ENCODE measurements around the gene DGKG. TPM values are rescaled to one million over a fixed set of nuclear protein-coding genes. Genes with fewer than 3 reads are reported as not detected.

DGKG gene
- polyA plus RNA-seq, 2 of the 4 experiments (the other 2 are of a cell fraction) = 11.5 to 13.3 TPM

- TF ChIP-seq HMGXB4 (CRISPR knock-in tag; IDR thresholded peaks at IDR 0.05; ENCODE audit: borderline replicate concordance) (no peak), ZNF302 (CRISPR knock-in tag; IDR thresholded peaks at IDR 0.05) (no peak), HDAC2 (IDR thresholded peaks at IDR 0.05) (no peak), REST (IDR thresholded peaks at IDR 0.05) (no peak)
Measured at GRCh38 chr3:186287711-186288110, 74.3 kb downstream of the DGKG start (continued).

- Histone ChIP-seq H3K27ac (no peak overlapping the region), H3K4me2 (no peak overlapping the region), H3K4me1 (no peaks in the 10 kb centered on the region; the same call in 2 of the 3 replicates), H3K9me3 (no peaks in the 10 kb centered on the region), H3K4me3 (no peak overlapping the region)
- ChIA-PET POLR2A (no interaction called here), CTCF (interaction anchor here (2.0 kb wide), 1 partner anchor 254 kb away, joined by 5 read pairs; no protein-coding TSS in a partner anchor)
- TF ChIP-seq CBX2 (IDR thresholded peaks at IDR 0.05; ENCODE audit: borderline replicate concordance, low read depth) = no peak
- TF ChIP-seq NR3C1 (IDR thresholded peaks at IDR 0.05) = no peak
- no peak for TF ChIP-seq RNF2 (IDR thresholded peaks at IDR 0.05; ENCODE audit: borderline replicate concordance, low read depth)
- TF ChIP-seq POLR2A (IDR thresholded peaks at IDR 0.05; ENCODE audit: low read length) = no peak
- TF ChIP-seq PBX3 (IDR thresholded peaks at IDR 0.05) = no peak
- TF ChIP-seq E2F6 (IDR thresholded peaks at IDR 0.05; ENCODE audit: borderline replicate concordance, low read depth) = no peak
- no peak for TF ChIP-seq RAD21 (conservative IDR thresholded peaks at IDR 0.05 in 1 of 2, IDR thresholded peaks at IDR 0.05 in 1 of 2)
- no peak for TF ChIP-seq CTCF (IDR thresholded peaks at IDR 0.05)
- TF ChIP-seq HOXA7 (CRISPR knock-in tag; IDR thresholded peaks at IDR 0.05) = no peak
- no peak for ATAC-seq
- 63% methylated on average over 5 of the region's 5 CpGs for WGBS (ENCODE audit: missing lambda C conversion rate)
- DNase-seq (ENCODE audit: low read depth in 1 of 2, low spot score in 1 of 2) = no peak
- FAIRE-seq = no peak
Measured at GRCh38 chr3:186286114-186286513, 75.9 kb downstream of the DGKG start.

- H3K27ac ChIP-seq = no peak overlapping the region
- no peak for TF ChIP-seq MAFK (IDR thresholded peaks at IDR 0.05; ENCODE audit: partially characterized antibody)
- TF ChIP-seq MYC (IDR thresholded peaks at IDR 0.05; ENCODE audit: borderline replicate concordance, low read length) = no peak
- TF ChIP-seq GATA3 (IDR thresholded peaks at IDR 0.05; ENCODE audit: borderline replicate concordance) = no peak
- no peak for TF ChIP-seq ZFP36 (IDR thresholded peaks at IDR 0.05; ENCODE audit: borderline replicate concordance, partially characterized antibody)
- TF ChIP-seq KDM5A (IDR thresholded peaks at IDR 0.05) = no peak
- TF ChIP-seq USF2 (IDR thresholded peaks at IDR 0.05) = no peak
- no peak for TF ChIP-seq HES2 (IDR thresholded peaks at IDR 0.05)
- TF ChIP-seq NPAS2 (CRISPR knock-in tag; IDR thresholded peaks at IDR 0.05; ENCODE audit: borderline replicate concordance) = no peak
- TF ChIP-seq RNF2 (IDR thresholded peaks at IDR 0.05; ENCODE audit: borderline replicate concordance, low read depth) = no peak
- TF ChIP-seq CTCF (IDR thresholded peaks at IDR 0.05) = no peak
- no peak for TF ChIP-seq ZNF302 (CRISPR knock-in tag; IDR thresholded peaks at IDR 0.05)
- no peak for TF ChIP-seq FOSL2 (IDR thresholded peaks at IDR 0.05)
- TF ChIP-seq FOSL2 (CRISPR knock-in tag; IDR thresholded peaks at IDR 0.05) = no peak
Measured at GRCh38 chr3:186284661-186285060, 77.4 kb downstream of the DGKG start.

More at GRCh38 chr3:186284661-186285060, 77.4 kb downstream of the DGKG start:
- no peak for DNase-seq (ENCODE audit: low read depth in 1 of 2, low spot score in 1 of 2)
- no peak for FAIRE-seq
- H3K4me2 ChIP-seq = no peak overlapping the region
- 94% methylated on average over 6 of the region's 6 CpGs for WGBS (ENCODE audit: missing lambda C conversion rate)
- H3K9me3 ChIP-seq = no peaks in the 10 kb centered on the region
- no peak overlapping the region for H3K4me3 ChIP-seq
- CTCF ChIA-PET = no interaction called here
- H3K4me1 ChIP-seq = no peaks in the 10 kb centered on the region; the same call in 2 of the 3 replicates
- no peak for ATAC-seq
- POLR2A ChIA-PET = no interaction called here

All from A549 (cell line).